Fibroblast of skin of right quadriceps (primary cell): ENCODE measurements around the gene ZSWIM8.
"Not testable (repeated sequence)": the region's sequence is repeated elsewhere in the genome, so short reads cannot be mapped to it uniquely, and the experiment has no call there.

Source experiments
- DNase-seq: peaks from one replicate; pipeline ENCODE4 v3.0.0-alpha.2; 2013

The ZSWIM8 gene

GRCh38 chr10:73817826-73818225, 32.4 kb downstream of the ZSWIM8 start:
- DNase-seq, result no peak

- no peak for DNase-seq
Measured at GRCh38 chr10:73818402-73818801, 33.0 kb downstream of the ZSWIM8 start.

GRCh38 chr10:73819081-73819480, 33.7 kb downstream of the ZSWIM8 start:
- no peak for DNase-seq

GRCh38 chr10:73819513-73820093, 34.2 kb downstream of the ZSWIM8 start:
- DNase-seq, result no peak

GRCh38 chr10:73823391-73823790, 38.0 kb downstream of the ZSWIM8 start:
- no peak for DNase-seq

GRCh38 chr10:73824146-73824725, 38.8 kb downstream of the ZSWIM8 start:
- no peak for DNase-seq

- no peak for DNase-seq
Measured at GRCh38 chr10:73827346-73828089, 42.1 kb downstream of the ZSWIM8 start.

- no peak for DNase-seq
Measured at GRCh38 chr10:73828161-73828560, 42.8 kb downstream of the ZSWIM8 start.

GRCh38 chr10:73829090-73829489, 43.7 kb downstream of the ZSWIM8 start:
- not testable (repeated sequence) for DNase-seq

GRCh38 chr10:73836427-73836980, 51.1 kb downstream of the ZSWIM8 start:
- DNase-seq, result no peak

- no peak for DNase-seq
Measured at GRCh38 chr10:73837072-73837471, 51.7 kb downstream of the ZSWIM8 start.

GRCh38 chr10:73838008-73838567, 52.7 kb downstream of the ZSWIM8 start:
- DNase-seq, result no peak

GRCh38 chr10:73838827-73839226, 53.4 kb downstream of the ZSWIM8 start:
- DNase-seq, result no peak

GRCh38 chr10:73839276-73839966, 54.0 kb downstream of the ZSWIM8 start:
- DNase-seq, result no peak

- no peak for DNase-seq
Measured at GRCh38 chr10:73840056-73840402, 54.6 kb downstream of the ZSWIM8 start.

- DNase-seq, result no peak
Measured at GRCh38 chr10:73840403-73841060, 55.1 kb downstream of the ZSWIM8 start.

- no peak for DNase-seq
Measured at GRCh38 chr10:73841061-73841421, 55.6 kb downstream of the ZSWIM8 start.

GRCh38 chr10:73841526-73842285, 56.3 kb downstream of the ZSWIM8 start:
- DNase-seq, result no peak

- DNase-seq, result no peak
Measured at GRCh38 chr10:73842349-73842748, 56.9 kb downstream of the ZSWIM8 start.

- DNase-seq, result no peak
Measured at GRCh38 chr10:73843261-73843660, 57.9 kb downstream of the ZSWIM8 start.

GRCh38 chr10:73847031-73847430, 61.6 kb downstream of the ZSWIM8 start:
- DNase-seq, result no peak
